NCI-H82 treated with DMSO at 0.1 percent for 48 hours (cell line): Measurements from ENCODE around the gene RFC2.

Source experiments
- DNase-seq: peaks from one replicate; lab custom pipeline; 2025; ENCODE audit not compliant: unreplicated experiment; lab: John Stamatoyannopoulos, UW

Gene RFC2

GRCh38 chr7:74254129-74254857 lies at the start of gene RFC2:
RFC2 (minus strand) TSS chr7:74254399; CDS start chr7:74254383, 16 bp downstream.
- DNase-seq: peak; percentile 57

DNA sequence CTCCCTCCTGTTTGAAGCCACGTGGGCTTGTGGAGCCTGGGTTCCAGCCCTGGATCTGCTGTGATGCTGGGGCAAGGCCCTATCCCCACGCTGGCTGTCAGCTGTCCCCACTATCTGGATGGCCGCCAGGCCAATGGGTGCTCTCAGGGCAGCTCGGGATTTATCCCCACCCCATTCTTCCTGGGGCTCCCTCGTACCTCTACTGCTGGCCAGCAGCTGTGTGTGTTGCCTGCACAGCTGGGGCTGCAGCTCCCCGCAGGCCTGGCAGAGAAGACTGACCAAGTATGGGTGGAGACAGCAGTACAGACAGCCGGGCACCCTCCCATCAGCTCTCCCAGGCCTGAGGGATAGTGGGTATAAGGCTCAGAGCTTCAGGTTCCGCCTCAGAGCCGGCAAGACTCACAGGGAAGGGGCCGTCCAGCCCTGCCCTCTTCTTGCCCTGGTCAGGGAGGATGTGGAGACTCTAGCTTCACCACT lies 48.6 kb upstream of the RFC2 start:
- DNase-seq: no peak

- no peak for DNase-seq
These were observed 46.7 kb upstream of the RFC2 start for GRCh38 chr7:74300926-74301325.

GRCh38 chr7:74299401-74299800 lies 45.2 kb upstream of the RFC2 start:
- no peak for DNase-seq

DNA sequence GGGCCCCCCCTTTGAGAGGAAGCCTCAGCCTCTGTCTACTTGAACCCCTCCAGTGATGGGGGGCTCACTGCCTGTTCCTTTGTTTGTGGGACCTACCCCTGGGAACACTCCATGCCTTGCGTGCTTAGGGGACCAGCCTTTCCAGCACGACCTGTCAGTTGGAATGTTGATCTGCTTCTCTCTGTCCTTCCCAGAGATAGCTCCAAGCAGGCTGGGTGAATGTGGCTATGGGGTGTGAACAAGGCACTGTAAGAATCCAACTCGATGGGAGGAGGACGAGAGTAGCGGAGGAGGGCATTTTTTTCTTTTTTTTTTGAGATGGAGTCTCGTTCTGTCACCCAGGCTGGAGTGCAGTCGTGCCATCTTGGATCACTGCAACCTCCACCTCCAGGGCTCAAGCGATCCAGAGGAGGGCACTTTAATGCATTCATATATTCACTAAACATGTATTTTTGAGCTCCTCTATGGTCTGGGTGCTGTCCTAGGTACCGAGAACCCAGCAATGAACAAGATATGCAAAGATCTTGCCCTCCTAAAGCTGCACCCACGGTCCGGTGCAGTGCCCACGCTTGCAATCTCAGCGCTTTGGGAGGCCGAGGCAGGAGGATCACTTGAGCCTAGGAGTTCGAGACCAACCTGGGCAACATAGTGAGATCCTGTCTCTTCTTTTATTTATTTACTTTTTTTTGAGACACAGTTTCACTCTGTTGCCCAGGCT lies 43.5 kb upstream of the RFC2 start:
- no peak for DNase-seq

GRCh38 chr7:74294191-74294998 lies 40.2 kb upstream of the RFC2 start:
- no peak for DNase-seq

DNA sequence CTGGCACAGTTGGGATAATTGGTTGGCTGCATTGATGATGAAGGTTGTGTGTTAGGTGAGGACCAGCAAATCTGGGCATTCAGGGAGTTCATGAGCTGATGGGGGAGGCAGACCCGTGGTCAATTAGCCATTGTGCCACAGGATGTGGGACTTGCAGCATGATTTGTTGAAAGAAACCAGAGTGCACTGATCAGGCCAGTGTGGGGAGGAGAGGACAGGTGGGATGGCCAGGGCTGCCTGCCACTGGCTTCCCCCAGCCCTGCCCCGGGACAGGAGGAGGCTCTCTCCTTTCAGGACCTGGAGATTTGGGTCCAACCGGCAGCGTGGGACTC lies 39.3 kb upstream of the RFC2 start:
- no peak for DNase-seq

- DNase-seq: no peak
These were observed 38.8 kb upstream of the RFC2 start for GRCh38 chr7:74292757-74293576.

DNA sequence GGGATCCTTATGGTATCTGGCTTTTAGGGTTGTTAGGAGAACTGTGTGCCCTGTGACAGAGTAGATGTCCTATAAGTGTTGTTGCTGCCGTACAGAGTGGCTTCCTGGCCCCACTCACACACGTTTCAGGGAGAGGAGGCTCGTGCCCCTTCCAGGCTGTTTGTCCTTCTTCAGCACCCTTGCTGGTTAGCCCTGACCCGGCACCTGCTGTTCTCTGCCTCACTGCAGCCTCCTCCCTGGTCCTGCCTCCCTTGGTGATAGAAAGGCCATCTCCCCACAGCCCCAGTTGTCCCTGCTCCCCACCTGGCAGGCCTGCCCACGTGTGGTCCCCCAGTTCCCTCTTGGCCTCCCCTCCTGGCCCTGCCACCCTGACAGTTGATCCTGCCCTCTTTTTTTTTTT lies 37.3 kb upstream of the RFC2 start:
- no peak for DNase-seq

DNA sequence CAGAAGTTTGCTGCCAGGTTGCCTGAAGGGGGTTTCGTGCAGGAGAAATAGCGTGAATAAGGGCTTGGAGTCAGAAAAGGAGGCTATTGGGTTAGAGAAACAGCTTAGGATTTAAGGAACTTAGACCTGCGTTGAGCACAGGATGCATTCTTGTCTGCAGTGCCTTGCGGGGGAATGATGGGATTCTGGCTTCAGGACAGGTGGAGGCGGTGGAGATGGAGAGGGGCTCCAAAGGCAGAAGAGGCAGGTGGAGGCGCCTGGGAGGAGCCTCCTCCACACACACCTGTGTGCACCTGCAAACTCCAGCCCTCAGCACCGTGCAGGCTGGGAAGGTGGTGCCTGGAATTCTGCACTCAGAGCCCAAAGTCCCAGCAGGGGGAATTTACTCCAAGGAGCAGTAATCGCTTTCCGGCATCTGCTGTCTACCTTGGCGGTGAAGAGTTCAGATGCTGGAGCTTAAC lies 36.8 kb upstream of the RFC2 start:
- DNase-seq: no peak

DNA sequence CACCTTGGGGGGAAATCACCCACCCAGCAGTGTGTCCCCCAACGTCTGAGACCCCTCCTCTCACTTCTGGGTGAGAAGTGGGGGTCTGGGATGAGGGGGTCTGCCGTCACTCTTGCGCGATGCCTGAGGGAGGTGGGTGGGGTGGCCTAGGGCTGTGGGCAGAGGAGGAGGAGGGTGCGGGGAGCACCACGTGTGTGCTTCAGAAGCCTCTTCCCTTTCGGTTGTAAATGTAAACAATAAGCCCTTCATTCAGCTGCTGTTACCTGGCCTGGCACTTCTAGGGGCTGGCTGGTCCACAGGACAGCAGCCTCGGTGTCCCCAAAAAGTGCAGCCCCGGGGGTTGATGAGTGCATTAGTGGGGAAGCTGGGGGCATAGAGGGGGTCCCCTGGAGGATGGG lies 36.4 kb upstream of the RFC2 start:
- no peak for DNase-seq

DNA sequence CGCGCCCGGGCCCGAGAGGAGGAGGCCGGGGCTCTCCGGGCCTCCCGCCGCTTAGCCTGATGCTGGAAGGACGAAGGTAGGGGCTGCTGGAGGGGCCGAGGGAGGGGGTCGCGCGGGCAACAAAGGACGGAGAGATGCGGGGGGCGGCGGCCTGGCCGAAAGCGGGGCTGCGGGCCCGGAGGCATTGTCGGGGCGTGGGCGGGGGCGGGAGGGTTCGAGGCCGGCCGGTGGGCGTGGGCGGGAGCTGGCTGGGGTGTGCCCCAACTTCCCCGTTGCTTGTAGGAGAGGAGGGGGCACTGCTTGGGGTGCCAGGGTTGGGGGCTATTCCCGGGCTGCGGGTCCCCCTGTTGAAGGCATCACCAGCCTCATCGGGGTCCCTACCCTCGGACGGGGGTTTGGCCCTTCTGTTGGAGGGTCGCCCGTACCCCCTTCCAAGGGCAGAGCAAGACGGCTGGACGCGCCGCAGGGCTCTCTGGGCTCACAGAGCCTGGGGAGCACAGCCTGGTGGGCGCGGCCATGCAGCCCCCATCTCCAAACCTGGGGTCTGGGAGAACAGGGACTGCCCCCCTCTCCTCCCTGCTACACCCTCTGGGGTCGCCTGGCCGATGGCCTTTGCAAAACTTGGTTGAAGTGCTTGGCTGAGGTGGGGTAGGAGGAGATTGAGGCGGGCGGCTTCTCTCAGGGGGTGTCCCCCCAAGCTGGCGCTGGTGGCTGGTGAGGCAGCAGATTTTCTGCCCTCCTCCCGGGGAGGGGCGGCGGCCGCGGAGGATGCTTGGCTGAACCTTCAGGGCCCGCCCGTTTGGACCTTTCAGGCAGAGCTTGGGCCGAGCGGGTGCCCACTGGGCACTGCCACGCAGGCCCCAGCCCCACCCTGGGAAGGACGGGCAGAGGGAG lies 35.7 kb upstream of the RFC2 start:
- no peak for DNase-seq

- DNase-seq: no peak
These were observed 34.9 kb upstream of the RFC2 start, which contains the start of gene CLIP2 for GRCh38 chr7:74289018-74289658. CLIP2 (plus strand) TSS chr7:74289407; CDS start chr7:74317547, 28,140 bp downstream.

- no peak for DNase-seq
These were observed 34.1 kb upstream of the RFC2 start for GRCh38 chr7:74288034-74288881.

GRCh38 chr7:74287303-74288033 lies 33.3 kb upstream of the RFC2 start:
- DNase-seq: no peak

DNA sequence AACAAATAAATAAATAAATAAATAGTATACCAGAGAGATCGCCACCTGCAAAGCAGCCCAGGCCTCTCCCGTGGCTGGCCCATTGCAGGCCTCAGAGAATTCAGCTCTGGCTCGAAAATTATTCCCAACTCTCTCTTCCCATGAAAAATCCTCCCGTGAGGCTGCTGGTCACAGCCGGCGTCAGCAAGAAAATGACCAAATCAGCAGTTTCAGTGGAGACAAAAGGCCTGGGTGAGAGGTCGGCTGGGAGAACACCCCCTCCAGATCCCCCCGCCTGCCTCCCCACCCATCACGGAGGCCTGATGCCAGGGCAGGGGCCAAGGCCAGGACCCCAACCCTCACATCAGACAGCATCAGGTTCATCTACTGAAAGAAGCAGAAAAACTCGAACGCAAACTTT lies 31.9 kb upstream of the RFC2 start:
- no peak for DNase-seq

- DNase-seq: no peak
These were observed 30.6 kb upstream of the RFC2 start for GRCh38 chr7:74284781-74285259.
